A549 (cell line): ENCODE data around the gene CCDC120. TPM values are rescaled to one million over a fixed set of nuclear protein-coding genes. Genes with fewer than 3 reads are reported as not detected.

Experiments used
- ATAC-seq, 2 experiments: fragments of 200-7000 bp in 1 of 2; fragments of >200 bp in 1 of 2; cut with Nextera tagmentation in 1 of 2; cut with Tn5 transposase in 1 of 2; 3 replicates each; pipeline versions ENCODE4 v1.8.0 to v1.9.1; 2018 to 2020; ENCODE audit warnings: mild to moderate bottlenecking in 1 of 2, moderate library complexity in 1 of 2
- CTCF ChIA-PET: fragments of 300-600 bp; sonication (Branson Sonifier 250); formaldehyde crosslinking; extraction: SDS; loops from one replicate; lab custom pipeline; 2021; ENCODE audit warnings: antibody characterized with exemption, inconsistent platforms; lab: Yijun Ruan, JAX
- POLR2A ChIA-PET: fragments of 350-600 bp; formaldehyde crosslinking; extraction: SDS; loops from one replicate; lab custom pipeline; 2021; ENCODE audit warnings: antibody characterized with exemption, inconsistent platforms; lab: Yijun Ruan, JAX
- DNase-seq, 2 experiments: peaks; one replicate each; pipeline versions ENCODE4 v3.0.0 to v3.0.0-alpha.2; 2011 to 2016; ENCODE audit warnings: low read depth in 1 of 2, low spot score in 1 of 2
- FAIRE-seq: peaks from 2 replicates; lab custom pipeline; 2011; peaks lifted over from hg19 to GRCh38; lab: Jason Lieb, UNC
- H3K27ac ChIP-seq, 2 experiments: fragments of >200 bp; sonication (Bioruptor Twin); formaldehyde crosslinking; 3 replicates each; pipeline ENCODE4 v1.5.1; 2016 to 2017
- H3K4me1 ChIP-seq: fragments of >200 bp; sonication (Bioruptor Twin); formaldehyde crosslinking; 3 replicates; pipeline ENCODE4 v1.6.1; 2016
- H3K4me2 ChIP-seq: fragments of >200 bp; sonication (Bioruptor Twin); formaldehyde crosslinking; 3 replicates; pipeline ENCODE4 v1.6.1; 2016
- H3K4me3 ChIP-seq: fragments of >200 bp; sonication (Bioruptor Twin); formaldehyde crosslinking; 3 replicates; pipeline ENCODE4 v1.5.1; 2016
- H3K9me3 ChIP-seq: fragments of >200 bp; sonication (Bioruptor Twin); formaldehyde crosslinking; 3 replicates; pipeline ENCODE4 v1.6.1; 2016
- BCL3 ChIP-seq: fragments of >200 bp; sonication (Bioruptor Twin); formaldehyde crosslinking; IDR thresholded peaks from 3 replicates; pipeline ENCODE4 v1.6.1; 2016
- BHLHE40 ChIP-seq: IDR thresholded peaks from 2 replicates; pipeline ENCODE4 v1.6.1; 2012; ENCODE audit warnings: low read depth, low read length, inconsistent platforms
- CBX2 ChIP-seq: fragments of 200-600 bp; sonication (generic); IDR thresholded peaks from 2 replicates; pipeline ENCODE4 v1.6.1; 2016; ENCODE audit warnings: low read depth, mild to moderate bottlenecking, borderline replicate concordance
- CHD2 ChIP-seq: fragments of 150-350 bp; IDR thresholded peaks from 2 replicates; pipeline ENCODE4 v1.6.1; 2014; ENCODE audit warnings: low read length; ENCODE audit not compliant: partially characterized antibody
- CHD4 ChIP-seq: fragments of 200-600 bp; sonication (generic); IDR thresholded peaks from 2 replicates; pipeline ENCODE4 v1.6.1; 2016; ENCODE audit warnings: antibody characterized with exemption, mild to moderate bottlenecking, borderline replicate concordance
- E2F6 ChIP-seq: IDR thresholded peaks from 2 replicates; pipeline ENCODE4 v1.6.1; 2012; ENCODE audit warnings: low read depth, borderline replicate concordance
- ELK1 ChIP-seq: fragments of 150-350 bp; IDR thresholded peaks from 2 replicates; pipeline ENCODE4 v1.6.1; 2014; ENCODE audit warnings: low read depth, mild to moderate bottlenecking, low read length
- ESRRA ChIP-seq: fragments of 150-350 bp; IDR thresholded peaks from 2 replicates; pipeline ENCODE4 v1.6.1; 2014; ENCODE audit warnings: mild to moderate bottlenecking, low read length, borderline replicate concordance
- FOSL2 ChIP-seq, 2 experiments: fragments of 450-650 bp in 1 of 2; fragments of >200 bp in 1 of 2; sonication (Bioruptor Twin) in 1 of 2; formaldehyde crosslinking; IDR thresholded peaks; 2 replicates each; pipeline versions ENCODE4 v1.5.0 to v1.6.1; 2016 to 2020; ENCODE audit warnings: mild to moderate bottlenecking in 1 of 2, moderate library complexity in 1 of 2
- FOXS1 ChIP-seq: fragments of 250-450 bp; sonication (Bioruptor Pico); IDR thresholded peaks from 2 replicates; pipeline ENCODE4 v1.5.0; 2020; ENCODE audit warnings: mild to moderate bottlenecking, moderate library complexity
- GATA3 ChIP-seq: IDR thresholded peaks from 2 replicates; pipeline ENCODE4 v1.6.1; 2012; ENCODE audit warnings: borderline replicate concordance
- HDAC2 ChIP-seq: fragments of 200-600 bp; sonication (generic); IDR thresholded peaks from 2 replicates; pipeline ENCODE4 v1.6.1; 2016
- HMGXB4 ChIP-seq: fragments of 250-450 bp; sonication (Bioruptor Pico); IDR thresholded peaks from 2 replicates; pipeline ENCODE4 v1.5.0; 2021; ENCODE audit warnings: mild to moderate bottlenecking, moderate library complexity, borderline replicate concordance
- HOXB13 ChIP-seq: fragments of 250-450 bp; sonication (Bioruptor Pico); IDR thresholded peaks from 2 replicates; pipeline ENCODE4 v1.5.0; 2020; ENCODE audit warnings: low read depth, mild to moderate bottlenecking, moderate library complexity
- HOXB5 ChIP-seq: fragments of 250-450 bp; sonication (Bioruptor Pico); IDR thresholded peaks from 2 replicates; pipeline ENCODE4 v1.5.0; 2020; ENCODE audit warnings: mild to moderate bottlenecking, moderate library complexity
- JUN ChIP-seq, 2 experiments: fragments of >200 bp; sonication (Bioruptor Twin); formaldehyde crosslinking; IDR thresholded peaks; 2 replicates in 1 of 2; 3 replicates in 1 of 2; pipeline ENCODE4 v1.6.1; 2016 to 2017
- KDM5A ChIP-seq: fragments of 200-600 bp; sonication (generic); IDR thresholded peaks from 2 replicates; pipeline ENCODE4 v1.6.1; 2016; ENCODE audit warnings: antibody characterized with exemption, mild to moderate bottlenecking
- MAZ ChIP-seq: fragments of 150-350 bp; IDR thresholded peaks from 2 replicates; pipeline ENCODE4 v1.6.1; 2014; ENCODE audit warnings: antibody characterized with exemption, low read depth, low read length, borderline replicate concordance
- NFE2L2 ChIP-seq: fragments of 150-350 bp; conservative IDR thresholded peaks from 2 replicates; pipeline ENCODE4 v1.6.1; 2014; ENCODE audit warnings: low read length
- NR3C1 ChIP-seq: fragments of >200 bp; sonication (Bioruptor Twin); formaldehyde crosslinking; IDR thresholded peaks from 3 replicates; pipeline ENCODE4 v1.6.1; 2017
- PBX3 ChIP-seq: IDR thresholded peaks from 2 replicates; pipeline ENCODE4 v1.6.1; 2012
- PHF8 ChIP-seq: fragments of 200-600 bp; sonication (generic); IDR thresholded peaks from 2 replicates; pipeline ENCODE4 v1.6.1; 2016; ENCODE audit warnings: low read depth, mild to moderate bottlenecking, antibody characterized with exemption, moderate library complexity, borderline replicate concordance
- RARB ChIP-seq: fragments of 250-450 bp; sonication (Bioruptor Pico); IDR thresholded peaks from 2 replicates; pipeline ENCODE4 v1.8.0; 2021; ENCODE audit warnings: mild to moderate bottlenecking, moderate library complexity
- RCOR1 ChIP-seq: fragments of 150-350 bp; IDR thresholded peaks from 2 replicates; pipeline ENCODE4 v1.6.1; 2014; ENCODE audit warnings: antibody characterized with exemption, low read length, low read depth
- RFX5 ChIP-seq: fragments of 450-650 bp; IDR thresholded peaks from 2 replicates; pipeline ENCODE4 v1.7.1; 2014; ENCODE audit warnings: antibody characterized with exemption, mild to moderate bottlenecking, moderate library complexity
- TFCP2L1 ChIP-seq: fragments of 250-450 bp; sonication (Bioruptor Pico); IDR thresholded peaks from 2 replicates; pipeline ENCODE4 v1.5.0; 2021; ENCODE audit warnings: mild to moderate bottlenecking
- TP53 ChIP-seq: fragments of 250-450 bp; sonication (Bioruptor Pico); IDR thresholded peaks from 2 replicates; pipeline ENCODE4 v1.5.0; 2021; ENCODE audit warnings: mild to moderate bottlenecking, moderate library complexity
- ZC3H11A ChIP-seq: fragments of 450-650 bp; IDR thresholded peaks from 2 replicates; pipeline ENCODE4 v1.6.1; 2014; ENCODE audit warnings: antibody characterized with exemption, mild to moderate bottlenecking
- ZSCAN20 ChIP-seq: fragments of 250-450 bp; sonication (Bioruptor Pico); IDR thresholded peaks from 2 replicates; pipeline ENCODE4 v1.8.0; 2022; ENCODE audit warnings: mild to moderate bottlenecking, moderate library complexity
- WGBS: methylation state at CpG from one replicate; pipeline ENCODE4 v1.1.6; 2017; ENCODE audit errors: missing lambda C conversion rate; 5-methylcytosine and 5-hydroxymethylcytosine counted together
- polyA plus RNA-seq, 4 experiments: library from polyadenylated mRNA; depleted of rRNA in 3 of 4; stranded (reverse); fragments of >200 nt; fragmentation: RNase III in 1 of 4; extraction: RNeasy Plus Mini Kit Qiagen cat#74134 plus additional on column Dnase treatment in 1 of 4; gene quantifications; 2 replicates in 3 of 4; 3 replicates in 1 of 4; pipeline ENCODE4 v1.2.3, GENCODE V29; 2011 to 2017
- TF ChIP-seq, protein P1 (sequence below): fragments of >200 bp; sonication (Bioruptor Twin); formaldehyde crosslinking; IDR thresholded peaks from 2 replicates; pipeline ENCODE4 v1.6.1; 2016
- TF ChIP-seq, protein P2 (sequence below): fragments of 450-650 bp; IDR thresholded peaks from 2 replicates; pipeline ENCODE4 v1.6.1; 2014; ENCODE audit warnings: antibody characterized with exemption

CCDC120 gene
- polyA plus RNA-seq, 2 of the 4 experiments (the other 2 are of a cell fraction) = 1.6 to 4.1 TPM

- Histone ChIP-seq H3K4me3 (peak overlapping the region; percentile 92), H3K27ac (peak overlapping the region; percentile 90 to 99), H3K4me1 (no peaks in the 10 kb centered on the region; the same call in 2 of the 3 replicates), H3K9me3 (no peaks in the 10 kb centered on the region), H3K4me2 (peak overlapping the region; percentile 80)
- FAIRE-seq = peak; percentile 39
- TF ChIP-seq ELK1 = no peak
- TF ChIP-seq PHF8 = no peak
- TF ChIP-seq NFE2L2 = no peak
- TF ChIP-seq E2F6 = no peak
- no peak for TF ChIP-seq HOXB5 (CRISPR knock-in tag)
- no peak for TF ChIP-seq KDM5A
- TF ChIP-seq ESRRA = no peak
- TF ChIP-seq BHLHE40 = no peak
- TF ChIP-seq, protein P1, sequence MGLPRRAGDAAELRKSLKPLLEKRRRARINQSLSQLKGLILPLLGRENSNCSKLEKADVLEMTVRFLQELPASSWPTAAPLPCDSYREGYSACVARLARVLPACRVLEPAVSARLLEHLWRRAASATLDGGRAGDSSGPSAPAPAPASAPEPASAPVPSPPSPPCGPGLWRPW = no peak
- TF ChIP-seq HMGXB4 (CRISPR knock-in tag) = no peak
- TF ChIP-seq CBX2 = no peak
- TF ChIP-seq MAZ = no peak
- TF ChIP-seq GATA3 = no peak
- TF ChIP-seq FOSL2 (IDR thresholded peaks at IDR 0.05) = no peak
- TF ChIP-seq FOSL2 (CRISPR knock-in tag; IDR thresholded peaks at IDR 0.05) = no peak
- no peak for TF ChIP-seq RCOR1
- TF ChIP-seq TFCP2L1 (CRISPR knock-in tag) = no peak
- no peak for TF ChIP-seq RFX5
- TF ChIP-seq ZC3H11A = no peak
- ChIA-PET POLR2A (no interaction called here), CTCF (interaction anchor here (1.5 kb wide), 1 partner anchor 102 kb away, joined by 5 read pairs; no protein-coding TSS in a partner anchor)
- ATAC-seq = peak in 1 of 2 experiments; percentile 8; a peak in 2 of 6 replicates
- WGBS = 83% methylated on average over 5 of the region's 5 CpGs
- DNase-seq = no peak
These were observed 4.6 kb upstream of the CCDC120 start for GRCh38 chrX:49054073-49054762.

DNA sequence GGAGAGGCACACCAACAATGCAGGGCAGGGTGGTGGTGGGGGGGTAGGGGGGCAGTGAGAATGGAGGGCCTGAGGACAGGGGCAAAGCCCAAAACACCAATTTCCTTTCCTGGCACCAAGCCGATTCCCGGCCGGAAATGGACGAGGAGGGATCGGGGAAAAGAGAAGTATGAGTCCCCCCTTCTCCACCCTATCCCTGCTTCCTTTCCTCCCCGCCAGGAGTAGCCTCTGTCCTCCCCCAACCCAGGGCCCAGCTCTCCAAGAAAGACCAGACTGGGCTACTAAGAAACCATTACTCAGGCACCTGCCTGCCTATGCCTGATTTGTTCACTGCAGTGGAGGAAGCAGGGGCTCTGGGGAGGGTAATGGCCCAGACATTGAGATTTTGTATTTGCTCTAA, 402 bp downstream of the CCDC120 start:
- no peak overlapping the region for H3K4me2 ChIP-seq
- WGBS = 86% methylated on average over 6 of the region's 6 CpGs
- no peak for FAIRE-seq
- DNase-seq = no peak
- ChIA-PET POLR2A (interaction anchor here (0.6 kb wide), 1 partner anchor 45 kb away, joined by 4 read pairs; no protein-coding TSS in a partner anchor), CTCF (no interaction called here)
- no peak; a peak in 1 of 6 replicates for ATAC-seq
- no peak overlapping the region for H3K4me3 ChIP-seq
- no peak overlapping the region; a peak in 1 of 6 replicates for H3K27ac ChIP-seq
- no peaks in the 10 kb centered on the region; the same call in 2 of the 3 replicates for H3K4me1 ChIP-seq
- no peaks in the 10 kb centered on the region for H3K9me3 ChIP-seq
- TF ChIP-seq PBX3 (no peak), JUN (IDR thresholded peaks at IDR 0.05) (no peak), ZSCAN20 (CRISPR knock-in tag) (no peak), BCL3 (no peak), FOXS1 (CRISPR knock-in tag) (no peak), RARB (no peak), NR3C1 (no peak), TP53 (CRISPR knock-in tag) (no peak), PHF8 (no peak), HOXB13 (CRISPR knock-in tag) (no peak), HOXB5 (CRISPR knock-in tag) (no peak), HDAC2 (no peak), CHD4 (no peak), CHD2 (no peak)
- TF ChIP-seq, protein P2, sequence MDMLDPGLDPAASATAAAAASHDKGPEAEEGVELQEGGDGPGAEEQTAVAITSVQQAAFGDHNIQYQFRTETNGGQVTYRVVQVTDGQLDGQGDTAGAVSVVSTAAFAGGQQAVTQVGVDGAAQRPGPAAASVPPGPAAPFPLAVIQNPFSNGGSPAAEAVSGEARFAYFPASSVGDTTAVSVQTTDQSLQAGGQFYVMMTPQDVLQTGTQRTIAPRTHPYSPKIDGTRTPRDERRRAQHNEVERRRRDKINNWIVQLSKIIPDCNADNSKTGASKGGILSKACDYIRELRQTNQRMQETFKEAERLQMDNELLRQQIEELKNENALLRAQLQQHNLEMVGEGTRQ = no peak
